Stomach smooth muscle (tissue), 2 donors: ENCODE data around the gene ICAM4.
"Not testable (repeated sequence)": the region's sequence is repeated elsewhere in the genome, so short reads cannot be mapped to it uniquely, and the experiment has no call there.

ENCODE experiments used
- H3K27ac ChIP-seq: one replicate; pipeline ENCODE4 v1.7.0; 2013; ENCODE audit warnings: mild to moderate bottlenecking, low read length, inconsistent platforms
- H3K27me3 ChIP-seq, 2 donors: one replicate each; pipeline ENCODE4 v1.7.0; 2013; ENCODE audit warnings: low read length in 2 of 2; ENCODE audit not compliant: insufficient read depth in 2 of 2, control insufficient read depth in 1 of 2
- H3K36me3 ChIP-seq, 2 donors: one replicate each; pipeline ENCODE4 v1.7.0; 2013; ENCODE audit warnings: low read length in 2 of 2; ENCODE audit not compliant: control insufficient read depth in 2 of 2, insufficient read depth in 2 of 2
- H3K4me1 ChIP-seq: one replicate; pipeline ENCODE4 v1.7.0; 2013; ENCODE audit warnings: low read length; ENCODE audit not compliant: control insufficient read depth, insufficient read depth
- H3K4me3 ChIP-seq, 2 donors: one replicate each; pipeline ENCODE4 v1.7.0; 2013; ENCODE audit warnings: low read length in 2 of 2
- H3K9ac ChIP-seq, 2 donors: one replicate each; pipeline ENCODE4 v1.7.0; 2013; ENCODE audit warnings: low read length in 2 of 2, mild to moderate bottlenecking in 1 of 2
- H3K9me3 ChIP-seq, 2 donors: one replicate each; pipeline ENCODE4 v1.7.0; 2013; ENCODE audit warnings: low read length in 2 of 2; ENCODE audit not compliant: control insufficient read depth in 2 of 2
- donor health status: healthy.
- donor health status: Pancreatic carcinoma.

Gene ICAM4

DNA sequence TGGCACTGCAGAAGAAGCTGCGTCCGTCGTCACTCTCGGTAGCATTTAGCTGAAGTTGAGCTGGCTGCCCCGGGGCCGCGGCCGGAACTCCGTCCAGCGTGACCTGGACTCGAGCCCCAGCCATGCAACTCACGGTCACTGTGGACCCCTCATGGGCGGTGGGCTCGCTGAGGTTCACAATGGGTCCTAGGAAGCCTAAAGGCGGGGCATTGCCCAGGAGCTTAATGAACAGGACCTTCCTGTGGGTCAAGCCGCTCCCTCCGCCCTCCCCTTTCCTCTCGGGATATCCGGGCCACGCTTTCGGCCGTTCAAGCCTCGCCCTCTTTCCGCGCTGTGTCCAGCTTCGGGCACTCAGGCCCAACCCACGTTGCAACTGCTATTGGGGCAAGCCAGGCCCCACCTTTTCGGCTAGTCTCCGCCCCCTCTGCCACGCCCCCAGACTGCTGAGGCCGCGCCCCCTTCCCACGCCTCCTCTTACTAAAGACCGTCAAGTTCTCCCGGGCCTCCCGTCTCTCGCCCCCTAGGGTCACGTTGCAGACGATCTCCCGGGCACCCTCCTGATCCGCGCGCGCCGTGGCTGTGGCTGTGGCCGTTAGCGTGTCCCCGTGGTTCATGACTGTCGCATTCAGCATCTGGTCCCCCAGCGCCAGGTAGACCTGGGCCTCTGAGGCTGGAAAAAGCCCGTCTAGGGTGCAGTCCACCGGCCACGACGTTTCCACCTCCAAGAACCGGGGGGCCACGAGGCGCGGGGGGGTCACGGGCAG is 48.0 kb downstream of the ICAM4 start:
- peaks cover 31% of the 10 kb centered on the region for H3K4me1 ChIP-seq
- H3K27ac ChIP-seq, result no peak overlapping the region
- peaks cover 4 to 6% of the 10 kb centered on the region in 2 donors for H3K36me3 ChIP-seq
- no peaks in the 10 kb centered on the region for H3K27me3 ChIP-seq
- H3K9me3 ChIP-seq, result no peaks in the 10 kb centered on the region
- H3K9ac ChIP-seq, result peak overlapping the region; percentile 50 to 55
- peak overlapping the region; percentile 89 to 91 for H3K4me3 ChIP-seq

DNA sequence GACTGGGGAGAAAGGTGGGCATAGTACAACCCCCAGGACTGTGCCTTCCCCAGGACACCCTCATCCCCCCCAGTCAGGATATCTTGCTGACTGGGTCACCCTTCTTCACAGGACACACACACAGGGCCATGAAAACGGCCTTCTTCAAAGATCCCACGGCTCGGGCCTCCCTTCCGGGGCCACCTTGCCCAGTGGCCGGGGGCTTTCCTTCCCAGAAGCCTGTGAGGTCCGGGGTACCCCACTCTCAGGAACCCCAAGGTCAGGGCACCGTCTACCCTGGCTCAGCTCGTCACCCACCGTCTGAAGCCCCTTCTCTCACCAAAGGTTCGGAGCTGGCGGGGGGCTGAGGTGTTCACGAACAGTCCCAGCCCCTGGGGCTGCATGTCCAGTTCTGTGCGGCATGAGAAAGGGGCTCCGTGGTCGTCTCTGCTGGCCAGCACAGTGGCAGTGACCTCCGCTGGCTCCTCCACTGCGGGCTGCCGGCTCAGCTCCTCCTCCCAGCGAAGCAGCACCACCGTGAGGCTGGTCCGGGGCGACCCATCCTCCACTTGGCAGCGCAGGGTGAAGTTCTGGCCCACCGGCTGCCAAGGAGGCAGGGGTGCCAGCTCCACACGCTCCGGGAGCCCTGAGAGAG is 48.7 kb downstream of the ICAM4 start:
- Histone ChIP-seq H3K9ac (no peak overlapping the region), H3K27me3 (no peaks in the 10 kb centered on the region), H3K36me3 (peaks cover 0 to under 1% of the 10 kb centered on the region in 2 donors), H3K27ac (no peak overlapping the region), H3K4me1 (peaks cover 31% of the 10 kb centered on the region), H3K9me3 (no peaks in the 10 kb centered on the region), H3K4me3 (peak overlapping the region in 1 of 2 donors; percentile 91)

DNA sequence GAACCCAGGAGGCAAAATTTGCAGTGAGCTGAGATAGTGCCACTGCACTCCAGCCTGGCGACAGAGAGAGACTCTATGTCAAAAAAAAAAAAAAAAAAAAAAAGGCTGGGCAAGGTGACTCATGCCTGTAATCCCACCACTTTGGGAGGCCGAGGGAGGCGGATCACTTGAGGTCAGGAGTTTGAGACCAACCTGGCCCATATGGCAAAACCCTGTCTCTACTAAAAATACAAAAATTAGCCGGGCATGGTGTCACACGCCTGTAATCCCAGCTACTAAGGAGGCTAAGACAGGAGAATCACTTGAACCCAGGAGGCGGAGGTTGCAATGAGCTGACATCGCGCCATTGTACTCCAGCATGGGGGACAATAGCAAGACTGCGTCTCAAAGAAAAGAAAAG is 50.0 kb downstream of the ICAM4 start:
- not testable (repeated sequence) for H3K36me3 ChIP-seq, H3K27ac ChIP-seq, H3K4me3 ChIP-seq, H3K9me3 ChIP-seq, H3K27me3 ChIP-seq, H3K9ac ChIP-seq
- H3K4me1 ChIP-seq, result peaks cover 29% of the 10 kb centered on the region
